ENCODE measurements around the gene ARHGAP15. TPM values are rescaled to one million over a fixed set of nuclear protein-coding genes. Genes with fewer than 3 reads are reported as not detected.
A peak's percentile ranks its signal among the peaks of the same experiment; 100 is the strongest.

The ARHGAP15 gene
- total and polyA plus RNA-seq, 12 donors = 4.7 to 33.8 (median 10.4) TPM

- no peak for DNase-seq
- no peaks in the 10 kb centered on the region for H3K27me3 ChIP-seq
- H3K36me3 ChIP-seq (replicated peaks in 1 of 2) = no peaks in the 10 kb centered on the region
- H3K27ac ChIP-seq = no peak overlapping the region
- no peak overlapping the region for H3K4me3 ChIP-seq
- TF ChIP-seq POLR2A (IDR thresholded peaks at IDR 0.05) (no peak), CTCF (IDR thresholded peaks at IDR 0.05) (no peak)
- intact Hi-C loops (cut with DNase I) = no loop called here
- no peaks in the 10 kb centered on the region for H3K4me1 ChIP-seq (replicated peaks in 1 of 2)
- no peaks in the 10 kb centered on the region for H3K9me3 ChIP-seq (replicated peaks in 1 of 3)
- WGBS, 4 donors = 69 to 77% (median 76%) methylated on average over 1 of the region's 1 CpG
These were observed 554.8 kb downstream of the ARHGAP15 start for GRCh38 chr2:143683977-143684376.

GRCh38 chr2:143684551-143685320, 555.5 kb downstream of the ARHGAP15 start:
- TF ChIP-seq POLR2A (IDR thresholded peaks at IDR 0.05) = no peak
- no peak for TF ChIP-seq CTCF (IDR thresholded peaks at IDR 0.05)
- Histone ChIP-seq H3K4me1 (replicated peaks in 1 of 2) (no peaks in the 10 kb centered on the region), H3K27me3 (no peaks in the 10 kb centered on the region), H3K9me3 (replicated peaks in 1 of 3) (no peaks in the 10 kb centered on the region), H3K27ac (no peak overlapping the region), H3K4me3 (no peak overlapping the region), H3K36me3 (replicated peaks in 1 of 2) (no peaks in the 10 kb centered on the region)
- WGBS, 4 donors = 62 to 75% (median 68%) methylated on average over 11 of the region's 11 CpGs
- no peak for DNase-seq
- intact Hi-C loops (cut with DNase I) = no loop called here

GRCh38 chr2:143685421-143686078, 556.3 kb downstream of the ARHGAP15 start:
- H3K4me3 ChIP-seq = no peak overlapping the region
- no peak for TF ChIP-seq POLR2A (IDR thresholded peaks at IDR 0.05)
- TF ChIP-seq CTCF (IDR thresholded peaks at IDR 0.05) = no peak
- DNase-seq = no peak
- H3K9me3 ChIP-seq (replicated peaks in 1 of 3) = no peaks in the 10 kb centered on the region
- no peak overlapping the region for H3K27ac ChIP-seq
- no peaks in the 10 kb centered on the region for H3K4me1 ChIP-seq (replicated peaks in 1 of 2)
- no peaks in the 10 kb centered on the region for H3K36me3 ChIP-seq (replicated peaks in 1 of 2)
- no peaks in the 10 kb centered on the region for H3K27me3 ChIP-seq
- WGBS, 4 donors = 67 to 80% (median 75%) methylated on average over 6 of the region's 6 CpGs
- intact Hi-C loops (cut with DNase I) = no loop called here

GRCh38 chr2:143686585-143687164, 557.5 kb downstream of the ARHGAP15 start:
- Histone ChIP-seq H3K27ac (no peak overlapping the region), H3K27me3 (no peaks in the 10 kb centered on the region), H3K4me1 (replicated peaks in 1 of 2) (no peaks in the 10 kb centered on the region), H3K9me3 (replicated peaks in 1 of 3) (no peaks in the 10 kb centered on the region), H3K36me3 (replicated peaks in 1 of 2) (no peaks in the 10 kb centered on the region), H3K4me3 (no peak overlapping the region)
- DNase-seq = no peak
- intact Hi-C loops (cut with DNase I) = no loop called here
- 57 to 70% (median 61%) methylated on average over 5 of the region's 5 CpGs for WGBS, 4 donors
- TF ChIP-seq CTCF (IDR thresholded peaks at IDR 0.05) (peak; percentile 35 to 62 (median 55)), POLR2A (IDR thresholded peaks at IDR 0.05) (no peak)

All from adrenal gland (tissue), 12 donors.